WTC11 (cell line): ENCODE data around the gene SURF1. TPM values are rescaled to one million over a fixed set of nuclear protein-coding genes. Genes with fewer than 3 reads are reported as not detected.

Source experiments
- ATAC-seq: fragments of 200-7000 bp; cut with Tn5 transposase; 2 replicates; pipeline ENCODE4 v1.10.0; 2021; ENCODE audit warnings: mild to moderate bottlenecking, moderate library complexity
- CTCF ChIA-PET: fragments of 300-600 bp; sonication (Branson Sonifier 250); formaldehyde crosslinking; loops from one replicate; lab custom pipeline; 2021; ENCODE audit warnings: antibody characterized with exemption; lab: Charles Lee
- POLR2A ChIA-PET: fragments of 350-600 bp; sonication (Branson Sonifier 250); formaldehyde crosslinking; loops from one replicate; lab custom pipeline; 2021; ENCODE audit warnings: antibody characterized with exemption; lab: Charles Lee
- DNase-seq: peaks from one replicate; pipeline ENCODE4 v3.0.0; 2021; ENCODE audit warnings: low spot score
- H3K27ac Mint-ChIP-seq: 2 replicates; pipeline ENCODE4 v1.8.0; 2021; ENCODE audit warnings: mixed read lengths
- H3K27me3 Mint-ChIP-seq: 2 replicates; pipeline ENCODE4 v1.8.0; 2021; ENCODE audit warnings: low read depth, mild to moderate bottlenecking, moderate library complexity, mixed read lengths
- H3K36me3 Mint-ChIP-seq: 2 replicates; pipeline ENCODE4 v1.8.0; 2021; ENCODE audit warnings: mixed read lengths
- H3K4me1 Mint-ChIP-seq: 2 replicates; pipeline ENCODE4 v1.8.0; 2022; ENCODE audit warnings: mixed read lengths
- H3K4me3 Mint-ChIP-seq: 2 replicates; pipeline ENCODE4 v1.8.0; 2021; ENCODE audit warnings: mild to moderate bottlenecking, moderate library complexity, mixed read lengths
- H3K9me3 Mint-ChIP-seq: 2 replicates; pipeline ENCODE4 v1.8.0; 2021; ENCODE audit warnings: mixed read lengths
- EMX1 ChIP-seq: fragments of 250-450 bp; sonication (Bioruptor Pico); IDR thresholded peaks from 2 replicates; pipeline ENCODE4 v1.8.0; 2021; ENCODE audit warnings: mild to moderate bottlenecking
- FOXP1 ChIP-seq: sonication (generic); formaldehyde crosslinking; IDR thresholded peaks from 2 replicates; pipeline ENCODE4 v1.8.0; 2022; ENCODE audit warnings: missing genetic modification reagents, mild to moderate bottlenecking, moderate library complexity, borderline replicate concordance
- GABPB1 ChIP-seq: sonication (generic); formaldehyde crosslinking; IDR thresholded peaks from 2 replicates; pipeline ENCODE4 v1.8.1; 2023; ENCODE audit warnings: mild to moderate bottlenecking, missing genetic modification reagents
- GRHL2 ChIP-seq: fragments of 250-450 bp; sonication (Bioruptor Pico); IDR thresholded peaks from 2 replicates; pipeline ENCODE4 v1.8.0; 2022; ENCODE audit warnings: mild to moderate bottlenecking, moderate library complexity; ENCODE audit not compliant: insufficient replicate concordance, severe bottlenecking
- MXD4 ChIP-seq: fragments of 250-450 bp; sonication (Bioruptor Pico); IDR thresholded peaks from 2 replicates; pipeline ENCODE4 v1.8.0; 2021; ENCODE audit warnings: mild to moderate bottlenecking, moderate library complexity, borderline replicate concordance
- NFATC4 ChIP-seq: fragments of 250-450 bp; sonication (Bioruptor Pico); IDR thresholded peaks from 2 replicates; pipeline ENCODE4 v1.9.0; 2021; ENCODE audit warnings: mild to moderate bottlenecking
- NR1H2 ChIP-seq: sonication (generic); formaldehyde crosslinking; IDR thresholded peaks from 2 replicates; pipeline ENCODE4 v1.9.0; 2021; ENCODE audit warnings: mild to moderate bottlenecking, moderate library complexity, missing genetic modification reagents
- SP1 ChIP-seq: sonication (generic); formaldehyde crosslinking; conservative IDR thresholded peaks from 2 replicates; pipeline ENCODE4 v1.8.1; 2022; ENCODE audit warnings: missing genetic modification reagents
- TP53 ChIP-seq: sonication (generic); formaldehyde crosslinking; IDR thresholded peaks from 2 replicates; pipeline ENCODE4 v1.8.1; 2023; ENCODE audit warnings: mild to moderate bottlenecking, missing genetic modification reagents
- ZNF416 ChIP-seq: fragments of 250-450 bp; sonication (Bioruptor Pico); IDR thresholded peaks from 2 replicates; pipeline ENCODE4 v1.9.0; 2021; ENCODE audit warnings: mild to moderate bottlenecking, inconsistent platforms
- ZNF512 ChIP-seq: sonication (generic); formaldehyde crosslinking; IDR thresholded peaks from 2 replicates; pipeline ENCODE4 v1.8.1; 2022; ENCODE audit warnings: missing genetic modification reagents, borderline replicate concordance
- total RNA-seq: library from RNA; stranded (reverse); gene quantifications from 3 replicates; pipeline ENCODE4 v1.2.3, GENCODE V29; 2021
- TF ChIP-seq, protein P1 (sequence below): sonication (generic); formaldehyde crosslinking; IDR thresholded peaks from 2 replicates; pipeline ENCODE4 v1.8.1; 2023; ENCODE audit warnings: mild to moderate bottlenecking, missing genetic modification reagents
- TF ChIP-seq, protein P2 (sequence below): fragments of 250-450 bp; sonication (Bioruptor Pico); conservative IDR thresholded peaks from 2 replicates; pipeline ENCODE4 v1.9.0; 2021; ENCODE audit warnings: mild to moderate bottlenecking
- TF ChIP-seq, protein P3 (sequence below): sonication (generic); formaldehyde crosslinking; IDR thresholded peaks from 2 replicates; pipeline ENCODE4 v1.8.1; 2022; ENCODE audit warnings: low read depth, mild to moderate bottlenecking, moderate library complexity, missing genetic modification reagents, borderline replicate concordance

The SURF1 gene
- total RNA-seq, 1 experiment from 2014 or later: 33.3 TPM

DNA sequence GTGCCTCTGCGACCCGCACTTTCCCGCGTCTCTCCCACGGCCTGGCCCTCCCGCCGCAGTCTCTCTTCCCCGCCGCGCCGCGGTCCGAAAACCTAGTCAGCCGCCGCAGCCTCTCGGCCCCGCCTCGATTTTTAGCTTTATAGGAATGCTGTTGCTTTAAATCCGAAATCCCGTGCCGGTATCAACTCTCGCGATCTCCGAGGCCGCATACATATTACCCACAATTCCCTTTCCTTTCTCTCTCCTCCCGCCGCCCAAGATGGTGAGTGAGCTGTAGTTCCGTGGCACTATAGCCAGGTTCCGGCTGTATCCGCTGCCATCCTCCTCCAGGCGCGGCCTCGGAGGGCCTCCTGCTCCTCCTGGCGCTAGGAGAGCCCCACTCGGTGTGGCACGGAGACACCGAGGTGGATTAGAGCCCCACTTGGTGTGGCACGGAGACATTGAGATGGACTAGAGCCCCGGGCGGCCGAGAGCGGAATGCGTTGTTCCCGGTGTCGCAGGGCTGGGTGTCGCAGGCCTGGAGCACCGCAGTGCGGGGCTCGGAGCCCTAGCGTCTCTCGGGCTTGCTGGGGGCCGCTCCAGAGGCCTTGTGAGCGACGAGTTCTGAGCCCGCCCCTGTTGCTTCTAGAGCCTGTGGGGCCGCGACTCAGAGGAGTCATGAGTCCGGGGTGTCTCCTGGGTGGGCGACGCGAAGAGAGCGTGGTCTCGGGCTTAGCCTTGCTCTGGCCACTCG is 8.1 kb downstream of the SURF1 start, which contains the start of the genes MED22 and RPL7A (continued):
- no peak for TF ChIP-seq ZNF512 (CRISPR knock-in tag)
- peak; percentile 58 for TF ChIP-seq FOXP1
- TF ChIP-seq, protein P1, sequence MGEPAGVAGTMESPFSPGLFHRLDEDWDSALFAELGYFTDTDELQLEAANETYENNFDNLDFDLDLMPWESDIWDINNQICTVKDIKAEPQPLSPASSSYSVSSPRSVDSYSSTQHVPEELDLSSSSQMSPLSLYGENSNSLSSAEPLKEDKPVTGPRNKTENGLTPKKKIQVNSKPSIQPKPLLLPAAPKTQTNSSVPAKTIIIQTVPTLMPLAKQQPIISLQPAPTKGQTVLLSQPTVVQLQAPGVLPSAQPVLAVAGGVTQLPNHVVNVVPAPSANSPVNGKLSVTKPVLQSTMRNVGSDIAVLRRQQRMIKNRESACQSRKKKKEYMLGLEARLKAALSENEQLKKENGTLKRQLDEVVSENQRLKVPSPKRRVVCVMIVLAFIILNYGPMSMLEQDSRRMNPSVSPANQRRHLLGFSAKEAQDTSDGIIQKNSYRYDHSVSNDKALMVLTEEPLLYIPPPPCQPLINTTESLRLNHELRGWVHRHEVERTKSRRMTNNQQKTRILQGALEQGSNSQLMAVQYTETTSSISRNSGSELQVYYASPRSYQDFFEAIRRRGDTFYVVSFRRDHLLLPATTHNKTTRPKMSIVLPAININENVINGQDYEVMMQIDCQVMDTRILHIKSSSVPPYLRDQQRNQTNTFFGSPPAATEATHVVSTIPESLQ (CRISPR knock-in tag): no peak
- no peak for TF ChIP-seq MXD4 (CRISPR knock-in tag)
- TF ChIP-seq ZNF416: no peak
- TF ChIP-seq NR1H2: no peak
- peak; percentile 54; the same call in 1 of the 2 replicates for TF ChIP-seq SP1 (CRISPR knock-in tag)
- TF ChIP-seq, protein P2, sequence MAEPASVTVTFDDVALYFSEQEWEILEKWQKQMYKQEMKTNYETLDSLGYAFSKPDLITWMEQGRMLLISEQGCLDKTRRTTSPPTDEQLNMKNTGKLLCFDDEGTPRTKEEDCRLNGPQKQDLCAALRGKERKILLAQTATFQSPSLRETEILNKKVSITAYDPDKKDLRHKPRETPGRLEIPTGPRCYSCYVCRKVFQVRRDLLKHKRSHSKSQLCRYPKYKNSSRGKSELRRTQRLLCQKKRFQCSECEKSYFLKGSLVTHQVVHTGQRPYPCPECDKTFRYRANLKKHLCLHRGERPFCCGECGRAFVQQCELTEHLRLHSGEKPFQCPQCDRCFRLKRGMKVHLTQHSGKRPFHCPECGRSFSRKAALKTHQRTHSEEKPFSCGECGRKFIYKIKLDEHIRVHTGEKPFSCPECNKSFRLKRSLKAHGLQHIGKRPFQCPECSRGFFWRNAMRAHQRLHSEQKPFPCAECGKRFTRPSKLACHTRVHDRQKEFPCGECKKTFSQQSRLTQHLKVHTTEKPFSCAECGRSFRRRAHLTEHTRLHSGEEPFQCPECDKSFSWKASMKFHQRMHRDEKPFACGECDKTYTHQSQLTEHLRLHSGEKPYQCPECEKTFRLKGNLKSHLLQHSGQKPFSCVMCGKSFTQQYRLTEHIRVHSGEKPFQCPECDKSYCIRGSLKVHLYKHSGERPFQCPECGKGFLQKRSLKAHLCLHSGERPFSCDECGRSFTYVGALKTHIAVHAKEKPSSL (CRISPR knock-in tag): no peak
- TF ChIP-seq TP53 (CRISPR knock-in tag): no peak
- no peak for TF ChIP-seq GRHL2 (CRISPR knock-in tag)
- TF ChIP-seq, protein P3, sequence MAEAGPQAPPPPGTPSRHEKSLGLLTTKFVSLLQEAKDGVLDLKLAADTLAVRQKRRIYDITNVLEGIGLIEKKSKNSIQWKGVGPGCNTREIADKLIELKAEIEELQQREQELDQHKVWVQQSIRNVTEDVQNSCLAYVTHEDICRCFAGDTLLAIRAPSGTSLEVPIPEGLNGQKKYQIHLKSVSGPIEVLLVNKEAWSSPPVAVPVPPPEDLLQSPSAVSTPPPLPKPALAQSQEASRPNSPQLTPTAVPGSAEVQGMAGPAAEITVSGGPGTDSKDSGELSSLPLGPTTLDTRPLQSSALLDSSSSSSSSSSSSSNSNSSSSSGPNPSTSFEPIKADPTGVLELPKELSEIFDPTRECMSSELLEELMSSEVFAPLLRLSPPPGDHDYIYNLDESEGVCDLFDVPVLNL: no peak
- TF ChIP-seq NFATC4 (CRISPR knock-in tag): peak; percentile 39; the same call in 1 of the 2 replicates

DNA sequence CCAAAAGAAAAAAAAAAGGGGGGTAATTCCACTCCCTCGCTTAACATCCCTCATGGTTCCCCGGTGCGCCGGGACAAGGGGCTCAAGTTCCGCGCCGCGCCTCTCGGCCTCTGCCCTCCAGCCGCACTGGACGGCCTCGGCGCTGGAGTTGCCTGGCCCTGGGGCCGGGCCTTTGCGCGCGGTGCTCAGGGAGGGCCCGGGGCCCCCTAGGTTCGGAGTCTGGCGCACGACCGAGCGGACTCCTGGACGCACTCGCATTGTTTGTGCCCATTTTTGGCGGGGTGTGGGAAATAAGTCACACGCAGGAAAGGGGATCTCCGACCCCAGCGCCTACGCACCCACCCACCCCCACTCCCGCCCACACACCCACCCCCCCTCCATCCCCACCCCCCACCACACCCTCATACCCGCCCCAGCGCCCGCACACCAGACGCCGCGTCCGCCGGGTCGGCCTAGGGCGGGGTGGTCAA is 8.7 kb downstream of the SURF1 start:
- Mint-ChIP-seq H3K27me3 (no peaks in the 10 kb centered on the region; the same call in 1 of the 2 replicates), H3K27ac (no peak overlapping the region), H3K4me3 (peak overlapping the region; percentile 99), H3K9me3 (no peaks in the 10 kb centered on the region), H3K36me3 (peaks cover 76% of the 10 kb centered on the region), H3K4me1 (peaks cover 26% of the 10 kb centered on the region)
- CTCF ChIA-PET: interaction anchor here (1.0 to 1.7 kb wide), 6 partner anchors 9 to 161 kb away, joined by 3 to 8 read pairs (median 3); partner anchors contain the start of genes SURF1 and SURF2
- DNase-seq (peak; percentile 34), ATAC-seq (peak; percentile 14)
- no peak for TF ChIP-seq EMX1
- 0 out of 2 replicates have a peak, but pooled peaks have one; percentile 9 for TF ChIP-seq GABPB1 (CRISPR knock-in tag)
- POLR2A ChIA-PET: interaction anchor here (0.6 to 2.0 kb wide), 7 partner anchors 8 to 132 kb away, joined by 3 to 10 read pairs (median 3); partner anchors contain the start of genes CACFD1, SLC2A6, SURF1 and SURF2
